Measurements from ENCODE around the gene C16orf89. TPM values are rescaled to one million over a fixed set of nuclear protein-coding genes. Genes with fewer than 3 reads are reported as not detected.

Gene C16orf89
- total RNA-seq, 1 donor from 2014 or later = 4.6 TPM

DNA sequence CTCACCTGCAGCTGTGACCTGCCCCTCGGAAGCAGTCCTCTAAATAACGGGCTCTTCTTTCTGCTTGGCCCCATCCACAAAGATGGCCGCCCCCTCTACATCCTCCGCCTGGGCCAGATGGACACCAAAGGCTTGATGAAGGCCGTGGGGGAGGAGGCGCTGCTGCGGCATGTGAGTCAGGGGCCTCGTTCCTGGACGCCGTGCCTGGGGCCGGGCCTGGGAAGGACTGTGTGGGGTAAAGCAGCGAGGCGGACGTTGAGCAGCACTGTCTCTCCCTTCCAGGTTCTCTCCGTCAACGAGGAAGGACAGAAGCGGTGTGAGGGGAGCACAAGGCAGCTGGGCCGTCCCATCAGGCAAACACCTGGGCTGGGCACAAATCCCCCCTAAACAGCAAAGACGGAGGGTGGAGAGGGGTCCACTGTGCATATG is 65.2 kb downstream of the C16orf89 start:
- TF ChIP-seq, protein P1, sequence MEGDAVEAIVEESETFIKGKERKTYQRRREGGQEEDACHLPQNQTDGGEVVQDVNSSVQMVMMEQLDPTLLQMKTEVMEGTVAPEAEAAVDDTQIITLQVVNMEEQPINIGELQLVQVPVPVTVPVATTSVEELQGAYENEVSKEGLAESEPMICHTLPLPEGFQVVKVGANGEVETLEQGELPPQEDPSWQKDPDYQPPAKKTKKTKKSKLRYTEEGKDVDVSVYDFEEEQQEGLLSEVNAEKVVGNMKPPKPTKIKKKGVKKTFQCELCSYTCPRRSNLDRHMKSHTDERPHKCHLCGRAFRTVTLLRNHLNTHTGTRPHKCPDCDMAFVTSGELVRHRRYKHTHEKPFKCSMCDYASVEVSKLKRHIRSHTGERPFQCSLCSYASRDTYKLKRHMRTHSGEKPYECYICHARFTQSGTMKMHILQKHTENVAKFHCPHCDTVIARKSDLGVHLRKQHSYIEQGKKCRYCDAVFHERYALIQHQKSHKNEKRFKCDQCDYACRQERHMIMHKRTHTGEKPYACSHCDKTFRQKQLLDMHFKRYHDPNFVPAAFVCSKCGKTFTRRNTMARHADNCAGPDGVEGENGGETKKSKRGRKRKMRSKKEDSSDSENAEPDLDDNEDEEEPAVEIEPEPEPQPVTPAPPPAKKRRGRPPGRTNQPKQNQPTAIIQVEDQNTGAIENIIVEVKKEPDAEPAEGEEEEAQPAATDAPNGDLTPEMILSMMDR (IDR thresholded peaks at IDR 0.05) = no peak
- Histone ChIP-seq H3K27ac (no peak overlapping the region), H3K27me3 (no peaks in the 10 kb centered on the region), H3K4me3 (no peak overlapping the region), H3K4me1 (no peaks in the 10 kb centered on the region), H3K36me3 (no peaks in the 10 kb centered on the region), H3K9me3 (no peaks in the 10 kb centered on the region)
- no peak for DNase-seq (ENCODE audit: low spot score in 2 of 2)
- intact Hi-C loops (cut with DNase I) = no loop called here

DNA sequence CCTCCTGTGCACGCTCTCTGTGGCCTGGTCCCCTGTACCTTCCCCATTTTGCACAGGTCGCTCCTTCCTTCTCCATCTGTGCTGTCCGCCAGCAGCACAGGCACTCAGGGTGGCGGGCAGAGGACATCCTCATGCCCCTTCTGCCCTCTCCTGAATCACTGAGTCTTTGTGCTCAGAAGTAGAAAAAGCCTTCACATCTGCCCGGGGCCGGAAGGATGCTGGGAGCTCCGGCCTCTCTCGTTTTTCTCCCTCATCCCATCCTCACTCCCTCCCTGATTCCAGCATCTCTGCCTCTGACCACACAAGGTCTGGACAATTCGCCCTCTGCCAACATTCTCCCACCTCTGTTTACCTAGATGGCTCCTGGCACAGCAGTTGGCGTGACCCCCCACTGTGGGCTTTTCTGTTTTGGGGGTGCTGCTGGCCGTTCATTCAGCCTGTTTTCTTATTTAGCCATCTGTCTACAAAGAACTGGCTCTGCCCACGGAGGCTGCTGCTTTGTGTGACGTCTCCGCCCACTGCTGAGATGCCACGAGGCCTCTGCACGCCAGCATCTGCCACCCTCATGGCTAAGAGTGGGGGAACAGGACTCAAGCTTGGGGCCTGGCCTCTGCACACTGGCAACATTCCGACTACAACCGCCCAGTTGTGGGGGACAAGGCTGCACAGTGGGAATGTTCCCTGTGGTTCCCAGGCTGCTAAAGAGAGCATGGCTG is 70.9 kb downstream of the C16orf89 start:
- TF ChIP-seq, protein P1 (IDR thresholded peaks at IDR 0.05) = no peak
- no peaks in the 10 kb centered on the region for H3K9me3 ChIP-seq
- H3K27me3 ChIP-seq = no peaks in the 10 kb centered on the region
- no peak overlapping the region for H3K27ac ChIP-seq
- intact Hi-C loops (cut with DNase I) = no loop called here
- no peaks in the 10 kb centered on the region for H3K4me1 ChIP-seq
- no peak for DNase-seq (ENCODE audit: low spot score in 2 of 2)
- H3K36me3 ChIP-seq = no peaks in the 10 kb centered on the region
- H3K4me3 ChIP-seq = no peak overlapping the region

Other genes starting within 250 kb of the C16orf89 start
- 39.2 TPM for gene GLYR1, start 218.7 kb downstream of the C16orf89 start, total RNA-seq
- 31.8 TPM for gene UBN1, start 218.5 kb downstream of the C16orf89 start, total RNA-seq
- 25.7 TPM for gene PPL, start 128.8 kb downstream of the C16orf89 start, total RNA-seq
- gene SEC14L5, start 107.6 kb downstream of the C16orf89 start, total RNA-seq = 5.7 TPM
- gene NAGPA, start 32.0 kb downstream of the C16orf89 start, total RNA-seq = 23.0 TPM
- gene ALG1, start 5.9 kb upstream of the C16orf89 start, total RNA-seq = 27.2 TPM
- gene EEF2KMT, start 31.8 kb upstream of the C16orf89 start, total RNA-seq = 2.8 TPM